ENCODE data around the gene P2RY6. TPM values are rescaled to one million over a fixed set of nuclear protein-coding genes. Genes with fewer than 3 reads are reported as not detected.
A peak's percentile ranks its signal among the peaks of the same experiment; 100 is the strongest.

The P2RY6 gene
- total and polyA plus RNA-seq, 10 of the 15 experiments (the other 5 are each of a cell fraction or from before 2014, with no cell fraction given): 0.05 to 0.90 (median 0.22) TPM; not detected in 4

- intact Hi-C loops (cut with micrococcal nuclease; ENCODE audit: unreplicated experiment): loop anchor here (1.0 to 5.0 kb wide), 3 partner anchors 18 to 70 kb away; partner anchors contain the start of gene RELT
- H3K9me3 ChIP-seq (replicated peaks; ENCODE audit: control insufficient read depth, insufficient read depth, low read length): no peaks in the 10 kb centered on the region
- FAIRE-seq (peak; percentile 78), ATAC-seq (peak; percentile 85), DNase-seq (ENCODE audit: low read depth, low spot score) (peak; percentile 75)
- peak overlapping the region; percentile 69 for H3K27ac ChIP-seq (ENCODE audit: control insufficient read depth, insufficient read depth)
- CTCF ChIA-PET: interaction anchor here (0.6 to 9.1 kb wide), 18 partner anchors 9 to 353 kb away, joined by 3 to 287 read pairs (median 6); no protein-coding TSS in a partner anchor
- peak overlapping the region; percentile 96 for H2AFZ ChIP-seq (ENCODE audit: control insufficient read depth, low read depth, low read length)
- under 1% methylated on average over 31 of the region's 56 CpGs for WGBS (ENCODE audit: insufficient coverage, insufficient replicate concordance, low lambda C conversion rate, missing lambda C conversion rate)
- peaks cover 28% of the 10 kb centered on the region for H3K79me2 ChIP-seq (ENCODE audit: control insufficient read depth, insufficient read depth, low read length)
- in situ Hi-C loops (cut with MboI): no loop called here
- peak overlapping the region; percentile 76 for H3K4me3 ChIP-seq
- no TSS peak for BruUV-seq (replicated peaks)
- H3K9ac ChIP-seq (ENCODE audit: control insufficient read depth, insufficient read depth, low read length): peak overlapping the region; percentile 66
- RAD21 ChIA-PET (ENCODE audit: unreplicated experiment): interaction anchor here (0.6 to 13.3 kb wide), 19 partner anchors 8 to 353 kb away, joined by 3 to 227 read pairs (median 5); no protein-coding TSS in a partner anchor
- no peaks in the 10 kb centered on the region for H3K36me3 ChIP-seq (ENCODE audit: control insufficient read depth in 2 of 2, insufficient read depth in 2 of 2, low read length in 1 of 2)
- H3K4me1 ChIP-seq (ENCODE audit: control insufficient read depth, insufficient read depth, low read length): peaks cover 7% of the 10 kb centered on the region; the same call in 1 of the 2 replicates
- SMC1A ChIA-PET (ENCODE audit: uncharacterized antibody, unreplicated experiment): interaction anchor here (0.6 to 6.3 kb wide), 10 partner anchors 8 to 123 kb away, joined by 3 to 134 read pairs (median 8); no protein-coding TSS in a partner anchor
- POLR2A ChIA-PET: interaction anchor here (0.5 to 4.7 kb wide), 4 partner anchors 12 to 77 kb away, joined by 3 to 40 read pairs (median 16); no protein-coding TSS in a partner anchor
- no peaks in the 10 kb centered on the region for H3K27me3 ChIP-seq (replicated peaks in 1 of 2; ENCODE audit: control insufficient read depth in 2 of 2, insufficient read depth in 2 of 2, low read length in 1 of 2)
- peak overlapping the region; percentile 97 for H3K4me2 ChIP-seq (ENCODE audit: control insufficient read depth, insufficient read depth)
- H4K20me1 ChIP-seq (ENCODE audit: control insufficient read depth, insufficient read depth): no peaks in the 10 kb centered on the region
- TF ChIP-seq YY1 (IDR thresholded peaks at IDR 0.05; ENCODE audit: low read depth, low read length) (peak; percentile 76; the same call in 1 of the 2 replicates), MXI1 (IDR thresholded peaks at IDR 0.05; ENCODE audit: low read depth, low read length) (peak; percentile 25; the same call in 1 of the 2 replicates), CTCF (IDR thresholded peaks at IDR 0.05 in 2 of 3, conservative IDR thresholded peaks at IDR 0.05 in 1 of 3; ENCODE audit: control insufficient read depth in 2 of 3, extremely low read depth in 1 of 3, insufficient read depth in 1 of 3, low read depth in 3 of 3, low read length in 3 of 3) (peak; percentile 81 to 95 (median 83)), FOS (IDR thresholded peaks at IDR 0.05; ENCODE audit: borderline replicate concordance, extremely low read depth, insufficient read length) (no peak), BACH1 (IDR thresholded peaks at IDR 0.05; ENCODE audit: borderline replicate concordance) (peak; percentile 50; the same call in 1 of the 2 replicates), RFX5 (IDR thresholded peaks at IDR 0.05; ENCODE audit: low read depth, low read length) (no peak), MYB (IDR thresholded peaks at IDR 0.05; ENCODE audit: borderline replicate concordance, low read depth, low read length) (no peak), MEF2A (IDR thresholded peaks at IDR 0.05; ENCODE audit: insufficient read depth, low read depth, low read length) (0 out of 2 replicates have a peak, but pooled peaks have one; percentile 12), NFYB (IDR thresholded peaks at IDR 0.05; ENCODE audit: insufficient read depth, low read depth, low read length) (no peak), EED (IDR thresholded peaks at IDR 0.05; ENCODE audit: low read depth) (peak; percentile 61; the same call in 1 of the 2 replicates), IKZF2 (IDR thresholded peaks at IDR 0.05) (peak; percentile 72 to 73), POLR2AphosphoS5 (IDR thresholded peaks at IDR 0.05; ENCODE audit: low read length) (no peak), BCL11A (IDR thresholded peaks at IDR 0.05; ENCODE audit: low read depth, low read length) (no peak), RUNX3 (IDR thresholded peaks at IDR 0.05; ENCODE audit: low read length) (peak; percentile 47; the same call in 1 of the 2 replicates), SMARCA5 (IDR thresholded peaks at IDR 0.05) (peak; percentile 13; the same call in 1 of the 2 replicates), ZNF207 (IDR thresholded peaks at IDR 0.05; ENCODE audit: borderline replicate concordance) (no peak), MAX (IDR thresholded peaks at IDR 0.05; ENCODE audit: low read depth, low read length) (no peak; the same call in 1 of the 2 replicates), TCF3 (IDR thresholded peaks at IDR 0.05; ENCODE audit: borderline replicate concordance, insufficient read depth, low read depth, low read length) (0 out of 2 replicates have a peak, but pooled peaks have one; percentile 4), POLR2A (IDR thresholded peaks at IDR 0.05; ENCODE audit: low read depth, low read length) (peak; percentile 77), RB1 (IDR thresholded peaks at IDR 0.05; ENCODE audit: borderline replicate concordance) (peak; percentile 17; the same call in 1 of the 2 replicates), ATF3 (IDR thresholded peaks at IDR 0.05; ENCODE audit: borderline replicate concordance, extremely low read depth, low read depth, low read length) (0 out of 2 replicates have a peak, but pooled peaks have one; percentile 5), SRF (IDR thresholded peaks at IDR 0.05; ENCODE audit: low read depth in 2 of 2, low read length in 2 of 2) (0 out of 4 replicates have a peak, but pooled peaks of 1 of the 2 experiments have one; percentile 31)
Measured at GRCh38 chr11:73307323-73308002, 35.3 kb downstream of the P2RY6 start.
